Cardiac fibroblast (primary cell): Measurements from ENCODE around the gene THRB.
A peak's percentile ranks its signal among the peaks of the same experiment; 100 is the strongest.

Source experiments
- DNase-seq, 2 donors: peaks; one replicate each; pipeline versions ENCODE4 v3.0.0 to v3.0.0-alpha.2; 2010; ENCODE audit warnings: low read depth in 2 of 2
- H3K4me3 ChIP-seq, 2 donors: replicated peaks in 1 of 2; 1 replicate in 1 of 2; 2 replicates in 1 of 2; pipeline ENCODE4 v1.5.1; 2011; ENCODE audit warnings: low read depth in 2 of 2, low read length in 2 of 2, mild to moderate bottlenecking in 2 of 2, moderate library complexity in 1 of 2
- CTCF ChIP-seq: IDR thresholded peaks from one replicate; pipeline ENCODE4 v1.5.1; 2011; ENCODE audit warnings: low read depth, mild to moderate bottlenecking, low read length, inconsistent platforms

Gene THRB

GRCh38 chr3:24191801-24192403 lies 302.7 kb downstream of the THRB start:
- TF ChIP-seq CTCF, result no peak
- no peak overlapping the region for H3K4me3 ChIP-seq
- DNase-seq, result no peak

GRCh38 chr3:24190256-24190655 lies 304.4 kb downstream of the THRB start:
- DNase-seq, result peak in 1 of 2 donors; percentile 14
- TF ChIP-seq CTCF, result no peak

GRCh38 chr3:24185738-24186384 lies 308.8 kb downstream of the THRB start:
- DNase-seq, result peak; percentile 83 to 86
- TF ChIP-seq CTCF, result peak; percentile 69
- H3K4me3 ChIP-seq, result no peak overlapping the region

More at GRCh38 chr3:24190256-24190655, 304.4 kb downstream of the THRB start:
- no peak overlapping the region for H3K4me3 ChIP-seq

- H3K4me3 ChIP-seq, result no peak overlapping the region
- TF ChIP-seq CTCF, result no peak
- no peak for DNase-seq
These were observed 310.0 kb downstream of the THRB start for GRCh38 chr3:24184528-24185176.

- no peak for TF ChIP-seq CTCF
- H3K4me3 ChIP-seq, result no peak overlapping the region
- DNase-seq, result no peak
These were observed 311.9 kb downstream of the THRB start for GRCh38 chr3:24182756-24183155.

GRCh38 chr3:24181256-24181655 lies 313.4 kb downstream of the THRB start:
- no peak for DNase-seq
- H3K4me3 ChIP-seq, result no peak overlapping the region
- TF ChIP-seq CTCF, result no peak
